ENCODE results near the gene GTF3C1.

Gene GTF3C1

DNA sequence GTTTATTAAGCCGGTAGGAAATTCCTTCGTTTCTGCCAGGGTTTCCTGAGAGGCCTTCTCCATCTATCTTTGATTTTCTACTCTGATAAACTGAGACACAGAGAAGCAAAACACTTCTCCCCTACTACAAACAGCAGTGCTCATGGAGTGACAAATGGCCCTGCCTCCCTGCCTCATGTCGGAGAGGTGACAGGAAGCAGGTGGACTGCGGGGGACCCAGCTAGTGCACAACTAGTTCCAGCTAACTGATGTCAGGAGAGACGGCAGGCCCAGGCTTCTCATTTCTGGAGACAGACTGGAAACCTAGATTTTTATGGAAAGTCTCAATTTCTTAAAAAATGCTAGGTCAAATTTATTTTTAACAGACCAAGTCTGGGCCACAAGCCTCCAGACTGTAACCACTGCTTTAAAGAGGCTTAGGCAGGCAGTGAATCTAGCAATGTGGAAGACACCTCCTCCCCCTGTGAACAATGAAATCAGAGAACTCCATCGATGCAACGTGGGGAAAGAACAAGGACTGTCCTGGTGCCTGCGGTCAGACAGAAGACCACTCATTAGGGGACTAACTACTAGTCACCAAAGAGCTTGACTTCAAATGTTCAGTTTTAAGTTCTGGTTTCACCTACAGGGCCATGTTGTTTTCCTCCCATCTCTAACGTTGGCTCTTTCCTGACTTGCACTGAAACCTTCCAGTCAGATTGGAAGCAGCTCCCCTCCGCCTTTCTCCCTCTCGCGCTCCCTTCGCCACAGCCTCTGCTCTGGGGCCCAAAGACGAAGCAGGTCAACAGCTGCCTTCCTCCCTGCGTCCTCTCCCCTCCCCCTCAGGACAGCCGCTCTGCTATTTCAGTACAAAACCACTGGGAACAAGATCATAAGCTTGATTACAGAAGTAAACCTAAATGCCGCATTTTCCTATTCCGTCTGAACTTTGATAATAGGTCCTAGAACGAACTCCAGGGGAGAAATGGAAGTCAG is 17.6 kb downstream of the GTF3C1 start:
- intact Hi-C loops (cut with DNase I), result no loop called here
- no peak for DNase-seq

DNA sequence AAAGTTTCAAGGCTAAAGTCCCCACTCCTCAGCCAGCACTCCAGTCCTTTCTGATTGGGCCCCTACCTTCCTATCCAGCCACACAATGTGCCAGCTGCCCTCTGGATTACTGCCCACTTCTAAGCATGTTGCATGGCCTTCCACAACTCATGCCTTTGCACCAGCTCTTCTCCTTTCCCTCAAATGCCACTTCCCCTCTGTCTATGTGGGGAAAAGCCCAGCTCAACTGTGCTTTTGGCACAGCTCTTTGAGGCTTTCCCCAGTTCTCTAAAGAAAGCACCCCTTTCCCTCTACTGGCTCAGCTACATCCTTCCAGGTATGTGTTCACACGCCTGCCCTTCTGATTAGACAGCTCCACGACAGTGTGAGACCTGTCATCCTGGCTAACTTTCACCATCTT is 18.5 kb downstream of the GTF3C1 start:
- no peak for DNase-seq
- intact Hi-C loops (cut with DNase I), result no loop called here

DNA sequence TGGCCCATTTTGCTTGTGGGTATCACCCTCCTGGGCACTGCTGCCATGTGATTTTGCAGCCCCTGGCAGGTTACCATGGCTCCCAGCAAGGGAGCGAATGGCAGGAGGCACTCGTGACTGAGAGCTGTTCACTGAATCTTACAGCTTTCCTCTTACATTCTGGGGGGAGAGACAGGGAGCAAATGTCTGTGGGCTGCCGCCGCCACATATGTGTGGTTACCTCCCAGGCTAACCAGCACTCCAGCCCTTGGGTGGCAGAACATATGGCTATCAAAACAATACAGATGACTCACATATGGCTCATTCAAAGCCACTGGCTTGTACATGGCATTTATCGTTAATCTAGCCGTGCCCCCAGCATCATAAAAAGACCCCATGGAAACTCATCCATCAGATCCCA is 19.8 kb downstream of the GTF3C1 start:
- intact Hi-C loops (cut with DNase I), result no loop called here
- peak in 22 of 42 donors; percentile 13 to 62 (median 38) for DNase-seq

DNA sequence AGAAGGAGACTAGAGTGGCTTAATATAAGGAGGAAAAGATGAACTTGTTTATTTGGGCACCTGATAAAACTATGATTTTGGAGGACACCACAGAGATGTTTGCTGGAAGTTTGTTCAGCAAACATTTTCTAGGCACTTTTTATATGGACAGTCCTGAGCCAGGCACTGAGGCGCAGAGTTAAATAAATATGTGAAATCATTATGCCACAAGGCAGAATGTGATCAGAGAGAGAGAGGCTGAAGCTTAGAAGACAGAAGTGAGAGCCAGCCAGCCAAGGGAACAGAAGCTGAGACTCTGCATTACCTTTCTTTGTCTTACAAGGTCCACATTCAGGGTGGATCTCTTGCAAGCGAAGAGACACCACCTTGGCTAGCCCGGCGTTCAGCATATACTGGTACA is 21.4 kb downstream of the GTF3C1 start:
- intact Hi-C loops (cut with DNase I), result no loop called here

DNA sequence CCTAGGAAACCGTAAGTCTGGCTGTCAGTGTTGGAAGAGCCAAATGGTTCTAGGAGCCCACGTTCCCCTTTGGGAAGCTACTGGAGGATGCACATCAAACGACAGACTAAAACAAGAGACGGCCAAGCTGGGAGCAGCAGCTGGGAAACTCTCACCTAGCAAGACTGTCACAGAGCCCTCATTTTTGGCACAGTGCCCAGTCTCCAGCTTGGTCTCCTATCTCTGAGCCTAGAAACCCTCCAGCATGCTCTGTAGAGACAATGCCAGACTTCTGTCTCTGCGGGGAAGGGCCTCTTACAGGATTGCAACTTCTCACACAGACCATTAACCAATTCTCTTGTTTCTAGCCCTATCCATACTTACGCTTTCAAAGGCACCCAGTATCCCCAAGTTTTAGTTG is 23.5 kb downstream of the GTF3C1 start:
- no peak for DNase-seq
- intact Hi-C loops (cut with DNase I), result no loop called here

More for the DNA sequence above, 21.4 kb downstream of the GTF3C1 start:
- no peak for DNase-seq

DNA sequence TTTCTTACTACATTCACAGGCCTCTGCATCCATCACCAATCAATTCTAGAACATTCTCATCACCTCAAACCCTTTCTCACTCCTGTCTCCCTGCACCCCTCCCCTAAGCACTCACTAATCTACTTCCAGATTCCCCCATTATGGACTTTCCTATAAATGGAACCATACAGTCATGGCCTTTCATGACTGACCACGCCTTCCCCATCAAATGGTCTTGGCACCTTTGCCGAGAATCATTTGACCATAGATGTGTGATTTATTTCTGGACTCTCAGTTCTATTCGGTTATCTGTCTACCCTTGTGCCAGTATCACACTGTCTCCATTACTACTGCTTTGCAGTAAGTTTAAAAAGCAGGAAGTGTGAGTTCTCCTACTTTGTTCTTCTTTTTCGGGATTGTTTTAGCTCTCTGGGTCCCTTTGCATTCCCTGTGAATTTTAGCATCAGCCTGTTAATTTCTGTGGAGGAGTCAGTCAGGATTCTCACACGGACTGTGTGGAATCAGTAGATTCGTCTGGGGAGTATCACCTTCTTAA is 27.5 kb downstream of the GTF3C1 start:
- DNase-seq, result no peak
- intact Hi-C loops (cut with DNase I), result no loop called here

DNA sequence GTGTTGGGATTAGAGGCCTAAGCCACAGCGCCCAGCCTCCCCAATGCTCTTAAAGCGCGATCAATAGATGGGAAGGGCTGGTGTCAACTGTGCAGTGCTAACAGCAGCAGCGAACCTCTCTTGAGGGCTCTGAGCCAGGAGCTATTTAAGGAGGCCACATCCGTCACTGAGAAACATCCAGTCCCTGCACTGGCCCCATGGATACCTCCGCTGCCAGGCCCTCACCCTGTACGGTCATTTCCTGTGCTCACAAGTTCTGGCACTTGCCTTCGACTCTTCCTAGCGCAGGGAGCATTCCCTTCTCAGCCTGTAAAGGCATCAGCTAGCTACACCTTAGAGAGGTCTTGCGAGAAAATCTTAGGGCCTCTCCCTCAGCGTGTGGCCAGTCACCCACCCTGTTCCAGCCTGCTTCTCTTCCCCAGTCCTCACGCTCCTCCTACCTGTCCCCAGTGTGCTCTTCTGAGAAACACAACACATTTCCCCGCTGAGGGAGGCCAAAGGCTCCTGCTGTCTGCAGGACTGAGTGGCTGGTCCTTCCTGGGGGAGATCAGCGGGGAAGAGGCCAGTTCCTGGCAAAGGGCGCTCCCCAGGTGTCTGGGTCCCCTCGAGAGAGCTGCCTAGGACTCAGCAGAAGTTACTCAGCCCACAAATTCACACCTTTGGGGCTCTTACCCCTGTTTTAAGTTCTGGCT is 28.6 kb downstream of the GTF3C1 start:
- DNase-seq, result no peak
- intact Hi-C loops (cut with DNase I), result no loop called here

DNA sequence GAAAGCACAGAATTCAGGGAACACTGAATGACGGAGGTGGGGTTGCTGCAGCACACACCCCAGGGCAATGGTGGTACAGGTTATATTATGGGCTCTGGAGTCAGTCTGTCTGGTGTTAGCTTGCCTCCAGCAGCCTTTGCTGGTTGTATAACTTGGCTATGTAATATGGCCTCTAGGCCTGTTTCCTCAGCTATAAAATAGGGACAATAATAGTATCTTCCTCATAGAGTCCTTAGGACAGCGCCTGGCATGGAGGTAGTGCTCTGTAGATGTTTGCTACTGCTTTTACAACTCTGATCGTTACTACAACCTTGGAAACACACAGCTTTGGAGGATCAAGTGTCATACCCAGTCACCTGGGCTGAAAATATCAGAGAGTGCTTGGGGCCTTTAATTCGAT is 31.5 kb downstream of the GTF3C1 start:
- intact Hi-C loops (cut with DNase I), result no loop called here
- DNase-seq, result no peak

DNA sequence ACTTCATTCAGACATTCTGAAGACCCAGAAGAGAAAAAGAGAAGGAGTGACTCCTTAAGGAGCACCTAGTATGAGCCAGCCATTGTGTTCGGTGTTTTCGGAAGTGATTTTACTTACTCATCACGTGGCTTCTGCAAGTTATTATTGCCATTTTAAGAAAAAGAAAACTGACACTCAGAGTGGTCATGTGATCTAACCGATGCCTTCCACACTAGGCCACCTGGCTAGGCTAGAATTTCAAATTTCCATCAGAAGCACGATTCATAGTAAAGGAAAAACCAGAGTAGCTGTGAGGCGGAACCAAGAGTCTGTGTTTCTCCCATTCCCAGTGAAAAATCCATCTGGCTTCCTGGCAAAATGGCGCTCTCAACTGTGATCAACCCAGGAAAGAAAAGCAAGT is 32.0 kb downstream of the GTF3C1 start:
- intact Hi-C loops (cut with DNase I), result no loop called here
- DNase-seq, result no peak

DNA sequence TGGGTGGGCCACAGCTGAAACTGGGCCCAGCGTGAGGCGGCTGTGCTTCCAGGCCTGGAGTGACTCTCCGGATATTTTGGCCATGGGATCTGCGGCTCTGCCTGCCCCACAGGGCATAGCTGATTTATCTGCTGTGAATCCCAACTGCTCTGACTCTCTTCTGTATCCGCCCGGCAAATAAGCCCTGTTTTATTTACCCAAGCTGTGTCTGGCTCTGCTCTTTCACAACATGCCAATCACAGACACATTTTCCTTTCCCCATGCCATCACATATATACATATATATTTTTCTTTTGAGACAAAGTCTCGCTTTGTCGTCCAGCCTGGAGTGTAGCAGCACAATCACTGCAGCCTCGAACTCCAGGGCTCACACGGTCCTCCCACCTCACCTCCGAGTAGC is 33.3 kb downstream of the GTF3C1 start:
- no peak for DNase-seq
- intact Hi-C loops (cut with DNase I), result no loop called here

DNA sequence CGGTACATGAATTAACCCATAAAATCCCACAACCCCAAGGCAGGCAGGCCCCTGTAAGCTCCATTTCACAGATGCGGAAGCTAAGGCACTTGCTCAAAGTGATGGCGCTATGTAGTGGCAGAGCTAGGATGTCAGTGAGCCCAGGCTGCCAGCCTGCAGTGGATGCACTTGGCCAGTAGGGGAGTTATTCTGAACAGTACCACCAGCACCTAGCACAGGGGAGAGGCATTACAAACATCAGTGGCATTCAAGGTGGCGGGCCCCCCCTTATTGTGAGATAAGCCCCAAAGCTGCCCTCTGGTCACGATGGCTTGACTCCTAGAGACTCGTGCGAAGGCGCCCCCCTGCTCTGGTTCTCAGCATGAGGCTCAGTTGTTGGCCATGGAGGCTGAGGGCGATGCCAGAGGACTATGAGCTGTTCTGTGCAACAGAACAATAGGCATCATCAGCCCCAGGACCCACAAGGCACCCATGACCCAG is 33.8 kb downstream of the GTF3C1 start:
- DNase-seq, result peak in 25 of 42 donors; percentile 11 to 58 (median 28)
- intact Hi-C loops (cut with DNase I), result no loop called here

DNA sequence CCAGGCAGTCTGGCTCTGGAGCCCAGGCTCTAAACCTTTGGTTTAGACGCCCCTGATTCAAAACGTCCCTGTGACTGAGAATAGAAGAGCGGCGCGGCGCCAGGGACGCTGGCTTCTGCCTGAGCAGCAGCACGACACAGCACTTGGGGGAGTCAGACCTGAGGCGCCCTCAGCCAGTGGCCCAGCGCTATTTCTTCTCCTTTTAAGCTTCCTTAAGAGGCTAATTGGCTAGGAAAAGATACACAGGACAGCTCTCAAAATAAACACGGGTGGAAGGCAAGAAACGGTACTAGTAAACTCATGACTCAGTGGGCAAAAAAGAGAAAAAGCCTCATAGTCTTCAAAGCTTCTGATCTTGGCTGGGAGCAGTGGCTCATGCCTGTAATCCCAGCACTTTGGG is 34.9 kb downstream of the GTF3C1 start:
- intact Hi-C loops (cut with DNase I), result no loop called here
- peak in 10 of 42 donors; percentile 16 to 54 (median 34) for DNase-seq

DNA sequence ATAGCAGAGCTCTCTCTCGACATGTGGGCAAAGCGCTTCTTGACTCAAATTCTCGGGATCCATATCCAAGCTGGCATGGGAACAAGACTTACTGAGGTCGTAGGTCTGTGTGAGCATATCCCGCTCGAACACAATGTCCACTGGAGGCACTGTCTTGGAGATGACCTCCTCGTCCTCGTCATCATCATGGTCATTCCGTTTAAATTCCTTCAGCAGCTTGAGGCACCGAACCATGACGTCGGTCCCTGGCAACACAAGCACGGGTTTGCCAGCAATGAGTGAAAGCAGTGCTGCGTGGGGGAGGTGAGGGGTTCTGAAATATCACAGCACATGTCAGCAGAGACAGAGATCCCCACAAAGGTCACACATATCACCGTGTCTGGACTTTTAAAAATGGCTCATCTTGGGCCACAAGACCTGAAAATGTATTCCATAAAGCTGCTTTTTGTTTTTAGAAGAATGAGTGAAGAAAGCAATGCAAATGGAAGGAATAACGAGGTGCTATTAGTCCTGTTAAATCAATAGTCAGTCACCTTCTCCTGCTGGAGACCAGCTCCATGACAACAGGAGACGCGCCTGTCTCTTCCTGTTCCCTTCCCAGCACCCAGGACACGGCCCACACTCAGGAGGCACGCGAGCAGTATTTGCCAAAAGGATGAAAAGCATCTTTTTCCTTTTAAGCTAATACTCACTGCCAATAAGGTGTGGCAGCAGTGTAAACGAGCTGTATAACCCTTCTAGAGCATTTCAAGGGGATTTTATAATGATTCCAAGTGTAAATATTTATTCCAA is 37.9 kb downstream of the GTF3C1 start:
- intact Hi-C loops (cut with DNase I), result no loop called here
- peak in 27 of 42 donors; percentile 17 to 67 (median 32) for DNase-seq

DNA sequence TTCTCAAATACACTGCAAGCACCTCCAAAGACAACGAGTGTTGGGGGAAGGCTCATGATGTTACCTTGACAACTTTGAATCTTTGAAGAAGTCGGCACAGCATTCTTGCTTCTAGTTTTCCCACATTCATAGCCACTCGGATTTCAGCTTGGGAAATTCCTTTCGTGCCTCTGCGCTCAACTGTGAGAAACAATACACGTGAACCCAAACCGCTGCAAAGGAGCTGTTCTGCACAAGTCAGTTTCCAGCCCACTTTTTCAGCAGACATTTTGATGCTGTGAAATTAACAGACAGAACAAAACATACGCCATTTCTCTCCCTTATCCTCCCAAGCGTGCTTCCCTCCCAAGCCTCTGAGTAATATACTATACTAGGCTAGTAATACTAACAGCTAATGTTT is 41.2 kb downstream of the GTF3C1 start:
- DNase-seq, result peak in 26 of 42 donors; percentile 12 to 74 (median 34)
- intact Hi-C loops (cut with DNase I), result no loop called here

DNA sequence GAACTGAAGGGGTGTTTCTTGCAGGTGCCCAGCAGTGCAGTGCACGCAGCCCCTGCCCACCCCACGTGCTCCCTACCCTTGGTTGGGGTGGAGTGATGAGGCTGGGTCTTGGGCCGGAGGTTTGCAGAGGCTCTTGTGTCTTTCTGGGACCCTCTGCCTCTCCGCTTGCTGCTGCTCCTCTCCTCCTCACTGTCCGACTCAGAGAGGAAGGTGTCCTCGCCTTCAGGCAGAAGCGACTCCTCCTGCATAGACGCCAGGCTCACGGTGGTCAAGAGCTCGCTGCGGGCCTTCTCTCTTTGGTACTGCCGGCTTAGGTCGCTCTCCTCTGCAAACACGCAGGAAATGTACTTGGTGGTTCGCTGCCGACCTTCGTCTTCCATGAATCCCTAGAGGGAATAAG is 42.9 kb downstream of the GTF3C1 start:
- DNase-seq, result no peak
- intact Hi-C loops (cut with DNase I), result no loop called here

DNA sequence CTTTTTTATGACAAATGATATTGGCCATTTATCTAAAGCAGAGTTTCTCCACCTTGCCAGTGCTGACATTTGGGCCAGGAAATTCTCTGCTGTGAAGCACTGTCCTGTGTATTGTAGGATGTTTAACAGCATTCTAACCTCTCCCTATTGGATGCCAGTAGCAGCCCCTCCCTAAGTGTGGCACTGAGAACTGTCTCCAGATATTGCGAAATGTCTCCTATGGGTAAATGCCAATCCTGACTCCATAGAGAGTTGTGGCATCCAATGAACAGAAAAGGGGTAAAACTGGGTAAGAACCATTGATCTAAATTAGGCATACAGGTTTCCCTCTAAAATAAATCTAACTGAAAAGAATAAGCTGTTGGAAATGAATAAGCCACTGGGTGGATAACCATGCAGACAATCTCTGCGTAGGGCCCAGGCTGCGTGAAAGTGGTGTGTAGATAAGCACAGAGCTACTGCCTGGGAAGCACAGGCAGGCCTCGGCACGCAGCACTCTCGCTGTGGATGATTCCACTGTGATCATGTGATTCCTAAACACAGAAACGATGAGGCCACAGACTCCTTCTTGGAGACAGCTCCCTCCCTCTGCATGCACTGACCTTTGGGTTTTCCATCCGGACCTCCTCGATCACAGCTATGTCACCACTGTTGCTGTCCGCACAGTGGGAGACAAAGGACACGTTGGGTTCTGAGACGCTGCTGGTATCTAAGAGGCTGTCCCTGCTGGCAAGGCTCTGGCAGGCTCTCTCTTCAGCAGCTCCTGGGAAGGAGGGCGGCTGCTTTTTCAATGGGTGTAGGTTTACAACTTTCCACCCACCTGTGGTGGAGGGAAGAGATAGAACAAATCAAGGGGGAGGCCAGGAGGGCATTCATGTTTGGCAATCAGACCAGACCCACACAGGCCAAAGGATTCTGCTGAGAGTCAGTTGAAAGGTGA is 44.1 kb downstream of the GTF3C1 start:
- DNase-seq, result peak in 24 of 42 donors; percentile 4 to 65 (median 35)
- intact Hi-C loops (cut with DNase I), result no loop called here

DNA sequence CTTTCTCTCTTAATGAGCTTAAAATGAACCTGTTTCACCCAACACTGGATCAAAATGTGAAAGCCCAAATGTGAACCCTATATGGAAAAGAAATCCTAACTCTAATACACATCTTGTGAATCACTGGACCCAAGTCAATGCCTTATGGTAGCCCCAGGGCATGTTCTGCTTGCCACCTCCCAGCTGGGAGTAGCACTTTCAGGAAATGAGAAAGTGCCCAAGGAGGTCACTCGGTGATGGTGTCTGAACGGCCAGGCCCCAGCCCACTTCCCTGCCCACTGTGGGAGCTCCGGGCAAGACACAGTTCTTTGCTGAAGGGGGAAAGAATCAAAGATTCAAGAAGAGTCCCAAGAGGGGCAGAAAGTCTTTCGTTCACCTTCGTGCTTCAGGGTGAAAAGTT is 46.1 kb downstream of the GTF3C1 start:
- intact Hi-C loops (cut with DNase I), result no loop called here
- DNase-seq, result no peak

DNA sequence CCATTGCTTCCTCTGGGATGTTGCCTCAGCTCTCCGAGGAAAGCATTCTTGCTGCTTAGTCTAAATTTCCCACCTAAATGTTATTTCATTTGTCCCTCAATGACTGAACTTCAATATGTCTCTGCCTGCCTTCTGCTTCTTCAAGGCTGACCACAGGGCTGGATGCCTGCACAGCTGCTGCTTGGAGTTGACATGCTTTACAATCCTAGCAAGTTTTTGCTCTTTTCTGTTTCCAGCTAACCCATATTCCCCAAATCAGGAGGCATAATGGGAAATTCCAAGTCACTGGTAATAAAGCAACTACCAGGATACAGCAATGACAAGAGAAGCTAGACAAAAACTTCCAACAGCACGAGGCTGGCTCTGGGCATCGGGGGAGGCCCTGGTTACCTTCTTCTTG is 48.9 kb downstream of the GTF3C1 start:
- intact Hi-C loops (cut with DNase I), result no loop called here

More for the DNA sequence above, 48.9 kb downstream of the GTF3C1 start:
- no peak for DNase-seq
